Inferior parietal cortex (tissue), 1 donor: ENCODE measurements around the gene TBC1D5.
A peak's percentile ranks its signal among the peaks of the same experiment; 100 is the strongest.
"Not testable (repeated sequence)": the region's sequence is repeated elsewhere in the genome, so short reads cannot be mapped to it uniquely, and the experiment has no call there.

Experiments used
- DNase-seq: peaks from one replicate; pipeline ENCODE4 v3.0.0-alpha.2; 2016; ENCODE audit errors: extremely low spot score

TBC1D5 gene

DNA sequence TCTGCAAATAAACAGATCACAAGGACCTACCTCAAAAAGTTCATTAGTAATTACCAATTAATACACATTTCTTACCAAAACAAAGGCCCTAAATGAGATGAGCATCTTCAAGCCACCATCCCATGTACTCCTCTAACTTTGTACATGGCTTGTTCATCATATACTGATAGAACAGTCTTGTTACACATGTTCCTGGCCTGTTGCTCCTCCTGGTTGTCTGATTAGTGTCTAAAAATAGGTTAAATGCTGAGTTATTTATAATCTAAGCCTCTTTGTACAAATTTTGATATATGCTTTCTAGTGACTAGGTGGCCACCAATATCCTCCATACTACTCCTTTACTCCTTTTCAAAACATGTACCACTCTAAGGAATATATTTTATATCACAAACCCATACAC, 25.0 kb downstream of the TBC1D5 start:
- DNase-seq, result no peak

DNA sequence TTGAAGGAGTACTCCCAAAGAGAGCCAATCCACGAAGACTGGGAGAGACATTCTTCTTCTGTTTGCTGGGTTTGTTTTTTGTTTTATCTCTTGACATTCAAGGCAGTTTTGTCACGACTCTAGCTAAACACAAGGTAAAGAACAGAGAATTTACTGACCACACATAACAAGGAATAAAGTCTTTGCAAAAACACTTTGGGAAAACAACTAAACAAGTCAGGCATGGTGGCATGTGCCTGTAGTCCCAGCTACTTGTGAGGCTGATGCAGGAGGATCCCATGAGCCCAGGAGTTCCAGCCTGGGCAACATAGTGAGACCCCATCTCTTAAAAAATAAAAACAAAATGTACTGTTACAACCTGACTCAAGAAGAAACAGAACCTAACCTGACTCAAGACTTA, 28.0 kb downstream of the TBC1D5 start:
- DNase-seq, result no peak

- DNase-seq, result no peak
Observed at GRCh38 chr3:17709236-17709810, 33.1 kb downstream of the TBC1D5 start.

DNA sequence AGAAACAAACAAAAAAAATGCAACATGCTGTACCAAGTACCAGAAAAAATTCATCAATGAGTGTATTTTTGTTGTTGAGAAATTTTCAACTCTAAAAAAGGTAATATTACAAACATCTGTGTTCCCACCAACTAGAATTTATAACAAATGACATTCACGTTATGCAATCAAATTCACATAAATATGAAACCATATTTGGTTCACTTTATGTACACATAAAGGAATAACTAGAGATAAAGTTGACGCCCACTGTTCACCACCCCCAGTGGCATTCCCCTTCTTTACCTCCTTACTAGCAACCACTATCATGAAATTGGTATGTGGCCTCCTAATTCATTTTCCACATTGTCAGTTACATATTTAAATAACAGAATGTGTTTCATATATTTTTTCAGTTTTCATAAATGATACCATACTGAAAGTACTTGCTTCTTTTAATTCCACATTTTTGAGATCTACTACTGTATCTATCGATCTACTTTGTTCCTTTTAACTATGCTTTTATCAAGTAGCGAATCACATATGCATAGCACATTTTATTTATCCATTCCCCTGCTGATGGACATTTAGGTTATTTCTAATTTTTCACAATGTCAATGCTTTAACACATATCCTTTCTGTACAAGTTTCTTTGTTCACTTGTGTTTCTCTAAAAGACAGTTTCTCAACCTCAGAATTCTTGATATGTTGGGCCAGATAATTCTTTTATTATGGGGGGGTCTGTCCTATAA, 34.5 kb downstream of the TBC1D5 start:
- no peak for DNase-seq

GRCh38 chr3:17705991-17706390, 36.4 kb downstream of the TBC1D5 start:
- DNase-seq, result not testable (repeated sequence)

GRCh38 chr3:17699815-17700214, 42.6 kb downstream of the TBC1D5 start:
- DNase-seq, result not testable (repeated sequence)

DNA sequence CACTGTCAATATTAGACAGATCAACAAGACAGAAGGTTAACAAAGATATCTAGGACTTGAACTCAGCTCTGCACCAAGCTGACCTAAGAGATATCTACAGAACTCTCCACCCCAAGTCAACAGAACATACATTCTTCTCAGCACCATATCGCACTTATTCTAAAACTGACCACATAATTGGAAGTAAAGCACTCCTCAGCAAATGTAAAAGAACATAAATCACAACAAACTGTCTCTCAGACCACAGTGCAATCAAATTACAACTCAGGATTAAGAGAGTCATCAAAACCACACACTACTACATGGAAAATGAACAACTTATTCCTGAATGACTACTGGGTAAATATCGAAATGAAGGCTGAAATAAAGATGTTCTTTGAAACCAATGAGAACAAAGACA, 46.8 kb downstream of the TBC1D5 start:
- DNase-seq, result not testable (repeated sequence)

GRCh38 chr3:17693670-17693999, 48.8 kb downstream of the TBC1D5 start:
- not testable (repeated sequence) for DNase-seq

DNA sequence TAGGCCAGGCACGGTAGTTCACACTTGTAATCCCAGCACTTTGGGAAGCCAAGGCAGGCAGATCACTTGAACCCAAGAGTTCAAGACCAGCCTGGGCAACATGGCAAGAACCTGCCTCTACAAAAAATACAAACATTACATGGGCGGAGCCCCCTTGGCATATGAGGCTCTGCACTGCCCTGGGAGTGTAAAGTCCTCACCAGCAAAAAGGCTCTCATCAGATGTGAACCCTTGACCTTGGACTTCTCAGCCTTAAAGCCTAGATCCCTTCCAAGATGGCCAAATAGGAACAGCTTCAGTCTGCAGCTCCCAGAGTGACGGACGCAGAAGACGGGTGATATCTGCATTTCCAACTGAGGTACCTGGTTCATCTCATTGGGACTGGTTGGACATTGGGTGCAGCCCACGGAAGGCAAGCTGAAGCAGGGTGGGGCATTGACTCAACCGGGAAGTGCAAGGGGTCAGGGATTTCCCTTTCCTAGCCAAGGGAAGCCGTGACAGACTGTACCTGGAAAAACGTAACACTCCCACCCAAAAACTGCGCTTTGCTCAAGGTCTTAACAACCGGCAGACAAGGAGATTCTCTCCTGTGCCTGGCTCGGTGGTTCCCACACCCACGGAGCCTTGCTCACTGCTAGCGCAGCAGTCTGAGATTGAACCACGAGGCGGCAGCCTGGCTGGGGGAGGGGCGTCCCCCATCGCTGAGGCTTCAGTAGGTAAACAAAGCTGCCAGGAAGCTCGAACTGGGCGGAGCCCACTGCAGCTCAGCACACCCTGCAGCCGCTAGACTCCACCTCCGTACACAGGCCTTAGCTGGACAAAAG, 49.4 kb downstream of the TBC1D5 start:
- DNase-seq, result peak; percentile 32

GRCh38 chr3:17687566-17687965, 54.9 kb downstream of the TBC1D5 start:
- no peak for DNase-seq

DNA sequence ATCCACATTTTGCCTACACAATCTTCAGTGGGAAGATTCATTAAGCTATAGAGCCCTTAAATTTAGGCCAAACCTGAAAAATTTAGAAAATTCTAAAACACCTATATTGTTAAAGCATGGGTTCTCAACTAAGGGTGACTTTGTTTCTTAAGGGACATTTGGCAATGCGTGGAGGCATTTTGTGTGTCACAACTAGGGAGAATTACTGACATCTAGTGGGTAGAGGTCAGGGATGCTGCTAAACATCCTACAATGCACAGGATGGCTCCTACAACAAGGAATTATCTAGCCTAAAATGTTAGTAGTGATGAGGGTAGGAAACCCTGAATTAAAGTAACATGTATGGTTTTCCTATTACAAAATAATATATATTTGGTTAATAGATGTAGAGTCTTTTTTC, 55.8 kb downstream of the TBC1D5 start:
- no peak for DNase-seq

GRCh38 chr3:17683542-17684207, 58.8 kb downstream of the TBC1D5 start:
- no peak for DNase-seq

- DNase-seq, result no peak
Observed at GRCh38 chr3:17680530-17680929, 61.9 kb downstream of the TBC1D5 start.

DNA sequence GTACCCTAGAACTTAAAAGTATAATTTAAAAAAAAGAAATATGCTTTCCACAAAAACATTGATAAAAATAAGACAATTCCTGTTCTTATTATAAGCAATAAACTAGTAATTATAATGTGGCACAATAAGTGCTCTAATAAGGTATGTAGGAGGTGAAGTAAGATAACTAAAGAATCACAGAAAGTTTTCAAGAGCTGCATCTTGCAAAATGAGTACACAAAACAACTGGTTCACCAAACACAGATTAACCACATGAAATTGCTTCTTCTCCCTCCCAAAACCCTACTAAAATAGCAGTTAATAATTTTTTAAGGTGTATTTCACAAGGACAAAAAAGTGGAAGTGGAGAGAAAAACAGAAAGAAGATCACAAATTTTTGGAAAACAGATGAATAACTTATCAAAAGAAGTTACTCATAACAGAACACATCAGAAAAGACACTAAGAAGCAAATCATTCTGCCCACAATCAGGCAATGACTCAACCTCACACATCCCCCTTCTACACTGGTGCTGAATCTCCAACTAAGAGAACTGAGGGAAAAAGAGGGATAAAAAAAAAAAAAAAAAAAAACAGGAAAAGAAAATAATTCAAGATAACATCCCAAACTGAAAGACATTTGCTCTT, 64.2 kb downstream of the TBC1D5 start:
- DNase-seq, result peak; percentile 35

GRCh38 chr3:17674082-17674686, 68.2 kb downstream of the TBC1D5 start:
- no peak for DNase-seq

GRCh38 chr3:17672506-17672905, 69.9 kb downstream of the TBC1D5 start:
- peak; percentile 58 for DNase-seq

DNA sequence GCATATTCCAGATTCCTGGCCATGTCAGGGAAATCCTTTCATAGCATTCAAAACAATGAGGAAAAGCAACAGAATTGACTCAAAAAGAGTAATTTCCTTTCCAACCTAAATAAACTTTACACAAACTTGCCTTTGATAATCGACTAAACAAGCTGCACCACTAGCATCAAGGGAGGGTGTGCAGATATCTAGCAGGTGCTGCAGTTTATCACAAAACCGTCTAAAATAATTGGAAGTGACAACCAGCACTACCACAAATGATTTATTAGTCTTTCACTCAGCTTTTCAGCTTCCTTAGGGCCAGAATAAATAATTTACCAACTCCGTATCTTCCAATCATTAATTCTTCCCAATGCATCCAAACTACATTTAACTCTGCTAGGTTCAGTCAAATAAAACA, 71.7 kb downstream of the TBC1D5 start:
- no peak for DNase-seq

DNA sequence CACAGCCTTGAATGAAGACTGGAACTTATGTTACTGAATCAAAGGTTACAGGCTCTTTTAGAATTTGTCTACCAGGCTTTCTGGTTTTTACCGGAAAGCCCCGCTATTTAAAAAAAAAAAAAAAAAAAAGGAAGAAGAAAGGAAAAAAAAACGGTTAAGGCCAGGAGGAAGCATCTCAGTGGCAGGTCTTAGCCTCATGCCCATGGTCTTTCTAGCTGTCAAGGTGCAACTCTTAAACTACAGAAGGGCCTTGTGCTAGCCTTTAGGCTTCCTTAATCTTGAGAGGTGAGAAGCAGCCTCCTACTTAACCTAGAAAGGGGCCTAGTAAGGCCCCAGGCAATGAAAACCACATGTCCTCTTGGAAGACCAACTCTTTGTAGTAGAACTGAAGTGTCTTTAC, 77.5 kb downstream of the TBC1D5 start:
- DNase-seq, result no peak

DNA sequence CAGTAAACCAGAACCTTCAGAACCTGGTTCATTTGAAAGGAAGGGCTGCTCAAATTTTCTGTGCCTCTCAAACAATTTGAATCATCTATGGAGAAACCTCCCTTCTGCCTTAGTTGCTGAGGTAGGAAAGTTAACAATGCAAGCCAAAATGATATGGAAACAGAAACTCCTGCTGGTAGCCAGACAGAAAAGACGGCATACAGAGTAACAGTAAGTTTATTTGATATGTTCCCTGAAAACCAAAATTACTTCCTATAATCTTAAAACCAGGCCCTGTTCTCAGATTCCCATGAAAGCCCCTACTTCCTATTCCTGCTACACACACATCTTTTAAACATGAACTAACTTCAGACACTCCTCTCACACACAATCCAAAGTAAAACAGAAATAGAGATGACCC, 86.2 kb downstream of the TBC1D5 start:
- no peak for DNase-seq

DNA sequence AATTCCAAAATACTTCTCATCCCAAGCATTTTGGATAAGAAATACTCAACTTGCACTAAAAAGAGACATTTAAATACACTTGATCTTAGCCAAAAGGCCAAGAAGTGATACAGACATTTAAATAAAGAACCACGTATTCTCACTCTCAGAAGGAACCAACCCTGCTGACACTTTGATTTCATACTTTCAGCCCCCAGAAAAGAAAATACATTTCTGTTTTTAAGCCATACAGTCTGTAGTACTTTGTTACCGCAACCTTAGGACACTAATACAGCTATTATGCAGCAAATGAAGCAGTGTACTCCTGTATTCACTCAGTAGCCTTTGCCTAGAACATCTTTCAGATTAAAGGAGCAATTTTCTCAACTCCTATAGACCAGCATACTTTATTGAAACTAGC, 86.7 kb downstream of the TBC1D5 start:
- DNase-seq, result no peak

- not testable (repeated sequence) for DNase-seq
Observed at GRCh38 chr3:17649748-17650147, 92.7 kb downstream of the TBC1D5 start.
